Measurements from ENCODE around the gene CCDC150.
A peak's percentile ranks its signal among the peaks of the same experiment; 100 is the strongest.
"Not testable (repeated sequence)": the region's sequence is repeated elsewhere in the genome, so short reads cannot be mapped to it uniquely, and the experiment has no call there.

The CCDC150 gene

DNA sequence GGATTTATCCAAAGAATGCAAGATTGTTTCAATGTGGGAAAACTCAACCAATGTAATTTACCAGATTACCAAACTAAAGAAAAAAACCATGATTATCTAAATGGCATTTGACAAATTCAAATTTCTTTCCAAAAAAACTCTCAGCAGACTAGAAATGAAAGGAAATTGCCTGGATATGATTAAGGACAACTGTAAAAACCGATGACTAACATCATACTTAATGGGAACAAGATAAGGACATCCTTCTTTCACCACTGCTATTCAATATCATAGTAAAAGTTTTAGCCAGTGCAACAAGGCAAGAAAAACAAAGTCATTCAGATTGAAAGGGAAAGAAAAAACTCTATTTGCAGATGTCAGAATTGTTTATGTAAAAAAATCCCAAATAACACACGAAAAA, 4.4 kb upstream of the CCDC150 start:
- DNase-seq (ENCODE audit: low read depth, low spot score) = no peak

DNA sequence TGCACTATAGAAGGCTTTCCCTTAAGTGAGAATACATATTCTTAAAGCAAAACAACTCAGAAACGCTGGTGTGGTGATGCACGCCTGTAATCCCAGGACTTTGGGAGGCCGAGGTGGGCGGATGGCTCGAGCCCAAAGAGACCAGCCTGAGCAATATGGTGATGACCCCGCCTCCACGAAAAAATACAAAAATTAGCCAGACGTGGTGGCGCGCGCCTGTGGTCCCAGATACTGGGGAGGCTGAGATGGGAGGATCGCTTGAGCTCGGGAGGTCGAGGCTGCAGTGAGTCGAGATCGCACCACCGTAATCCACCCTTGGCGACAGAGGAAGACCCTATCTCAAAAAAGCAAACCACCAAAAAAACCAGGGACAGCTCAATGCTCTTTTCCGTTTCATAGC, 750 bp upstream of the CCDC150 start:
- no peak for DNase-seq (ENCODE audit: low read depth, low spot score)

DNA sequence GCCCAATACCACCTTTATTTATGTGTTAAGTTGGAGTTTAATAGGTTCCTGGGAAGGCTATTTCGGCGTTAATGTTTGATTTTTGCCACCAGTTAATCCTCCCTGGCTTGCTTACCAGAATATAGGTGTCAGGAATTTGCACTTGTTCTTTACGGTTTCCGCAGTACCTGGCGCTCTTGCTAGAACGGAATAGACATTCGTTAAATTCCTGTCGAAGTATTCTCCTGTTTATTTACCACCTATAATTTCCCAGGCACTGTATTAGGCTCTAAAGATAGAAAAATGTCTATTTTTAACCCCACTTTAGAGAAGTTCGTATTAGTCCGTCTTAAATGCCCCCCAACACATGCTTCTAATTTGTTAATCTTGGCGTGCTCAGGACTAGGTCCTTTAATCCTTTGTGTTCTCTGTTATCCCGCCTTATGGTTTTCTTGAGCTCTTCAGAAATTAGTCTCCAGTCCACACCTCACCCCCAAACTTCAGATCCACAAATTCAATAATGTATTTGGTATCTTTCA, 575 bp downstream of the CCDC150 start:
- DNase-seq (ENCODE audit: low read depth, low spot score) = no peak

DNA sequence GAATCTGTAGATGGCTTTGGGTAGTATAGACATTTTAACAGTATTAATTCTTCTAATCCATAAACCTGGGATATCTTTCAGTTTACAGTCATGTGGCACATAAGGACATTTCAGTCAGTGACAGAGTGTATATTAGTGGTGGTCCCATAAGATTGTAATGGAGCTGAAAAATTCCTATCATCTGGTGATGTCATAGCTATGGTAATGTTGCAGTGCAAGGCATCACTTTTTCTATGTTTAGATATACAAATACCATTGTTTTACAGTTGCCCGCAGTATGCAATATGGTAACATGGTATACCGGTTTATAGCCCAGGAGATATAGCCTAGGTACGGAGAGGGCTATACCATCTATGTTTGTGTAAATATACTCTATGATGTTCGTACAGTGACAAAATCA, 9.7 kb downstream of the CCDC150 start:
- DNase-seq (ENCODE audit: low read depth, low spot score) = no peak

DNA sequence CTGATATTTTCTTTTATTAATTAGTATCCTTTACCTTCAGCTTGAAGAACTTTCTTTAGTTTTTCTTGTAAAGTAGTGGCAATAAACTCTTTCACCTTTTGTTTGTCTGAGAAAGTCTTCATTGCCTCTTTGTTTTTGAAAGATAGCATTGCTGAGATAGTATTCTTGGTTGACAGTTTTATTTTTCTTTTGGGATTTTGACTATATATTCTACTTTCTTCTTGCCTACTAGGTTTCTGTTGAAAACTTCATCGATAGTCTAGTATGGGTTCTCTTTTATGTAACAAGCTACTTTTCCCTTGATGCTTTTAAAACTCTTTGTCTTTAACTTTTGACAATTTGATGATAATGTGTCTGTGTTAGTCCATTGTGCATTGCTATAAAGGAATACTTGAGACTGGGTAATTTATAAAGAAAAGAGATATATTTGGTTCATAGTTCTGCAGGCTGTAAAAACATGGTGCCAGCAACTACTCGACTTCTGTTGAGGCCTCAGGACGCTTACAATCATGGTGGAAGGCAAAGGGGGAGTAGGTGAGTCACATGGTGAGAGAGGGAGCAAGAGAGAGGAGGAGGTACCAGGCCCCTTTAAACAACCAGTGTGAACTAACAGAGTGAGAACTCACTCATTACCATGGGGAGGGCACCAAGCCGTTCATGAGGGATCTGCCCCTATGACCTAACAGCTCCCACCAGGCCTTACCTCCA, 12.0 kb downstream of the CCDC150 start:
- DNase-seq (ENCODE audit: low read depth, low spot score) = no peak

DNA sequence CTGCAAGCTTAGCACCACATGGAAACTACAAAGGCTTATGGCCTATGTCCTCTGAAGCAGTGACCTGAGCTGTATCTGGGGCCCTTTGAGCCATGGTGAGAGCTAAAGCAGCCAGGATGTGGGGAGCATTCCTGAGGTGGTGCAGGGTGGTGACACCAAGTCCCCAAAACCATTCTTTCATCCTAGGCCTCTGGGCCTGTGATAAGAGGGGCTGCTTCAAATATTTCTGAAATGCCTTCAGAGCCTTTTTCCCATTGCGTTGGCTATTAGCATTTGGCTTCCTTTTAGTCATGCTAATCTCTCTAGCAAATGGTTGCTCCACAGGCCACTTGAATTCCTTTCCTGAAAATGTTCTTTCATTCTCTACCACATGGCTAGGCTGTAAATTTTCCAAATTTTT, 13.4 kb downstream of the CCDC150 start:
- peak; percentile 35 for DNase-seq (ENCODE audit: low read depth, low spot score)

DNA sequence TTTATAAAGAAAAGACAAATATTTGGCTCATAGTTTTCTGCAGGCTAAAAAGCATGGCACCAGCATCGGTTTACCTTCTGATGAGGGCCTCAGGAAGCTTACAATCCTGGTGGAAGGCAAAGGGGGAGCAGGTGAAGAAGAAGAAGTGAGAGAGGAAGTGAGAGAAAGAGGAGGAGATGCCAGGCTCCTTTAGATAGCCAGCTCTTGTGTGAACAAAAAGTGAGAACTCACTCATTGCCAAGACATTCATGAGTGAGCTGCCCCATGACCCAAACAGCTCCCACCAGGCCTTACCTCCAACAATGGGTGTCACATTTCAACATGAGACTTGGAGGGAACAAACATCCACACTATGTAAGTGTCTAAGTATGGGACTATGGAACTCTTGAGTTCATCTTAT, 14.3 kb downstream of the CCDC150 start:
- DNase-seq (ENCODE audit: low read depth, low spot score) = no peak

DNA sequence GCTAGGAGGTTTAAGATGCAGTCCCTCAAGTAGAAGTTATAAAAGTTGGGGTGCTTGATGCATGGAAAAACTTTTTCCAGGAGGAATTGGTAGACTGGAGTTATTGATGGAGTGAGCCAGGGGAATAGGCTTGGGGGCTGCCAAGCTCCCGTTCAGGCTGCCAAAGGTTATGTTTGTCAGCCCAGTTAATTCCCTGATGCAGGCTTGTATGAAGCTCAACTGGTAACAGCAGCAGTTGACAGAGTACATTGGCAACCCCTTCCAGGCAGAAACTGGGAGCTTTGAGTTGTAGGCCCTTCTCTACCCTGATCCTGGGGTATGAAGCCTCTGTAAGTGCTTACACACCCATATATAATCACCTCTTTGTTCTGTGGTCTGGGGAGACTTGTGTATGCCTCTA, 16.2 kb downstream of the CCDC150 start:
- DNase-seq (ENCODE audit: low read depth, low spot score) = no peak

DNA sequence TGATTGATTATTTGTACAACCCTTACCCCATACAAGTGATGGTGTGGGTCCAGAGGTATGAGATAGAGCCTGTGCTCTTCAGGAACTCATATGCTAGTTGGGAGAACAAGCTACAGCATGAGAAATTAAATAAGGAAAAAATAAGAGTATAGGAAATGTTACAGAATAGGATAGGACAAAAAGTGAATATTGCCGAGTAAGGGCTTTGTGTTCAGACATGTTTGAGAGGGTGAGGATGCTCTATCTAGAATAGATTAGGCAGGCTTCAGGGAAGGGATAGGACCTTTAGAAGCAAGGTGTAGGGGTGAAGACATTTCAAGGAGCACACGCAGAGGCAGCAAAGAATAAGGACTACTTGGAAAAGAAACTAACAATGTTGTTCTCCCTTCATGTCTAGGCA, 17.8 kb downstream of the CCDC150 start:
- no peak for DNase-seq (ENCODE audit: low read depth, low spot score)

DNA sequence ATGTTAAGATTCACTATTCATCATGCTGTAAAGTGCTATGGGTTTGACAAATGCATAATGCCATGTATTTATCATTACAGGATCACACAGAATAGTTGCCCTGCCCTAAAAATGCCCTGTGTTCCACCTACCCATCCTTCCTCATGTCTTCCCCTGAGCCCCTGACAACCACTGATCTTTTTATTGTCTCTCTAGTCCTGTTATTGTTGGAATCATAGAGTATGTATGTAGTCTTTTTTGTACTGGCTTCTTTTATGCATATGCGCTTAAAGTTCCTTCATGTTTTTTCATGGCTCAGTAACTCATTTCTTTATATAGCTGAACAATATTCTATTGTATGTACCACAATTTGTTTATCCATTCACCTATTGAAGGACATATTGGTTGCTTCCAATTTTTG, 20.3 kb downstream of the CCDC150 start:
- DNase-seq (ENCODE audit: low read depth, low spot score) = no peak

DNA sequence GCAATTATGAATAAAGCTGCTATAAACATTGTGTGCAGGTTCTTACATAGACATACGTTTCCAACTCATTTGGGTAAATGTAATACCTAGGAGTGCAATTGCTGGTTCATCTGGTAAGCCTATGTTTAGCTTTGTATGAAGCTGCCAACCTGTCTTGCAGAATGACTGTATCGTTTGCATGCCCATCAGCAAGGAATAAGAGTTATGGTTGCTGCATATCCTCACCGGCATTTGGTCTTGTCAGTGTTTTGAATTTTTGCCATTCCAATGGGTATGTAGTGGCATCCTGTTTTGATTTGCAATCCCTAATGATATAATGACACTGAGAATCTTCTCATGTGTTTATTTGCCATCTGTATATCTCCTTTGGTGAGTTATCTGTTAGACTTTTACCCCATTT, 20.7 kb downstream of the CCDC150 start:
- DNase-seq (ENCODE audit: low read depth, low spot score) = no peak

DNA sequence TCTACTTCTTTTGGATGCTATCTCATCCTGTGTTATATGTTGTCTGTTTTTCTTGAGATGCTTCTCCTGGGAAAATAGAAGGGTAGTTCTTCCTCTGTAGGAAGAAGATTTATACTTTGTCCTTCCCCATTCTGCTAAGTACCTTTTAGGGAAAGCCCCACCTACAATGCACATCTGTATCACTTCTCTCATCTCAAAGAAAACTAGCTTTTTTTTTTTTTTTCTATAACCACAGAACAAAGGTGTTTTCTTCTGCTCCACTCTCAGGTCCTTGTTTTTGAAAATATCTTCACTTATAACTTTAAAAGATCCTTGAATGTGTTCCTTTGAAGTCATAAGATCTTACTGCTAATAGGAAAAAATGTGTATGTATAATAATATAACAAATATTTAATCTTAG, 30.8 kb downstream of the CCDC150 start:
- no peak for DNase-seq (ENCODE audit: low read depth, low spot score)

DNA sequence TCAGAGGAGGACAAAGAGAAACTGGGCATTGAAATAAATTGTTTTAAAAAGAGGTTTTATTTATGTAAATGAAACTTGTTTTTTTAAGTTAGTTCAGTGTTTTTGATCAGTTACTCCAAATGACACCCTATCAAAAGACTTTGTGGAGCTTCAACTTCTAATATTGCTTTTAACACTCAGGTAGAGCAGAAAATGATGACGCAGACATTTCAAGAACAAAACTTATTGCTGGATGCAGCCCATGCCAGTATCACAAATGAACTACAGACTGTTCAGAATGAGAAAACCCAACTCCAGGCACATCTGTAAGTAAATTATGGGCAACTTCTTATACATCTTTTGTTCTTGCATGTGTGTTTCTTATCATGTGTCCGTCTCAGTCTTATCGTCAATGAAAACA, 36.4 kb downstream of the CCDC150 start:
- no peak for DNase-seq (ENCODE audit: low read depth, low spot score)

DNA sequence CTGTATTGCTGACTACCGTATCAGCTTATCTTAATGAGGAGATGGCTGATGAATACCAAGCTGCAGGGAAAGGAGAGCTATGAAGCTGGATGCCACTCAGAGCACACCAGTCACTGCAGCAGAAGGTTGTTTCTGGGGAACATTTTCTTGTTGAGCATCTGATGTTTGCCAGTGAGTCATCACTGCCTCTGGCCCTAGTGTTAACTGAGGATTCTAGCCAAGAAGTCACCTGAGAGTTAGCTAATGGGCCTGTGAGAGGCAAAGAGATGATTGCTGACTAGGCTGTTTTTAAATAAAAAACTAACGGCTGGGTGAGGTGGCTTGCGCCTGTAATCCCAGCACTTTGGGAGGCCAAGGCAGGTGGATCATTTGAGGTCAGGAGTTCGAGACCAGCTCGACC, 37.9 kb downstream of the CCDC150 start:
- DNase-seq (ENCODE audit: low read depth, low spot score) = no peak

DNA sequence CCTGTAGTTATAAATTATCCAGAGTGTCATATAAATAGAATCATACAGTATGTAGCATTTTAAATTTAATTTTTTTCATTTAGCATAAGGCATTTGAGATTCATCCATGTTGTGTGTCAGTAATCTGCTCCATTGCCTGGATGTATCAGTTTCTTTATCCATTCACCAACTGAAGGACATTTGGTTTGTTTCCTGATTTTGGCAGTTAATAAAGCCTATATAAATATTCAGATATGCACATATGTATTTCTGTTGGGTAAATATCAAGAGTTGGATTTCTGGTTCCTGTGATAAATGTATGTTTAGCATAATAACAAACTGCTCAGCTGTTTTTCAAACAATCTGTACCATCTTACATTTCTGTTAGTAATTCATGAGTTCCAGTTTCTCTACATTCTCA, 39.9 kb downstream of the CCDC150 start:
- no peak for DNase-seq (ENCODE audit: low read depth, low spot score)

DNA sequence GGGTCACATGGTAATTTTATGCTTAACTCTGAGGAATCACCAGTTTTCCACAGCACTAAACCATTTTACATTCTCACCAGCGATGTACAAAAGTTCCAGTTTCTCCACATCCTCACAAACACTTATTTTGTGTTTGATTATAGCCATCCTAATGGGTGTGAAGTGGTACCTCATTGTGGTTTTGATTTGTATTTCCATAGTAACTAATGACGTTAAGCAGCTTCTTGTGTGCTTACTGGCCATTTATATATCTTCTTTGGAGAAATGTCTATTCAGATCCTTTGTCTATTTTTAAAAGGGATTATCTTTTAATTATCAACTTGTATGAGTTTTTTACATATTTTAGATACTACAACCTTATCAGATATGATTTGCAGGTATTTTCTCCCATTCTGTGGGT, 42.0 kb downstream of the CCDC150 start:
- DNase-seq (ENCODE audit: low read depth, low spot score) = no peak

DNA sequence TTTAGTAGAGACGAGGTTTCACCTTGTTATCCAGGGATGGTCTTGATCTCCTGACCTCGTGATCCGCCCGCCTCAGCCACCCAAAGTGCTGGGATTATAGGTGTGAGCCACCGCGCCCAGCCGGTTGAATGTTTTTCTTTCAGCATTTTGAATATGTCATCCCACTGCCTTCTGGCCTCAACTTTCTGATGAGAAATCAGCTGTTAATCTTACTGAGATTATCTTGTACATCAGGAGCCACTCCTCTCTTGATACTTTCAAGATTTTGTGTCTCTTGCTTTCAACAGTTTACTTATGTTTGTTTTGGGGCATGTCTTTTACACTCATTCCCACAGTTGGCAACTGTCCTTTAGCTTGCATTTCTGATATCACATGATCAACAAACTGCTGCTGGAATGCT, 46.3 kb downstream of the CCDC150 start:
- no peak for DNase-seq (ENCODE audit: low read depth, low spot score)

DNA sequence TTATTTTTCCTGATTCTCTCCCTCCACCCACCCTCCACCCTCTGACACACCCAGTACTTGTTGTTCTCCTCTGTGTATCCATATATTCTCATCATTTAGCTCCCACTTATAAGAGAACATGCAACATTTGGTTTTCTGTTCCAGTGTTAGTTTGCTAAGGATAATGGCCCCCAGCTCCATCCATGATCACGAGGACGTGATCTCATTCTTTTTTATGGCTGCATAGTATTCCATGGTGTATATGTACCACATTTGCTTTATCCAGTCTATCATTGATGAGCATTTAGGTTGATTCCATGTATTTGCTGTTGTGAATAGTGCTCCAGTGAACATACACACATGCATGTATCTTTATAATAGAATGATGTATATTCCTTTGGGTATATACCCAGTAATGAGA, 47.2 kb downstream of the CCDC150 start:
- not testable (repeated sequence) for DNase-seq (ENCODE audit: low read depth, low spot score)

DNA sequence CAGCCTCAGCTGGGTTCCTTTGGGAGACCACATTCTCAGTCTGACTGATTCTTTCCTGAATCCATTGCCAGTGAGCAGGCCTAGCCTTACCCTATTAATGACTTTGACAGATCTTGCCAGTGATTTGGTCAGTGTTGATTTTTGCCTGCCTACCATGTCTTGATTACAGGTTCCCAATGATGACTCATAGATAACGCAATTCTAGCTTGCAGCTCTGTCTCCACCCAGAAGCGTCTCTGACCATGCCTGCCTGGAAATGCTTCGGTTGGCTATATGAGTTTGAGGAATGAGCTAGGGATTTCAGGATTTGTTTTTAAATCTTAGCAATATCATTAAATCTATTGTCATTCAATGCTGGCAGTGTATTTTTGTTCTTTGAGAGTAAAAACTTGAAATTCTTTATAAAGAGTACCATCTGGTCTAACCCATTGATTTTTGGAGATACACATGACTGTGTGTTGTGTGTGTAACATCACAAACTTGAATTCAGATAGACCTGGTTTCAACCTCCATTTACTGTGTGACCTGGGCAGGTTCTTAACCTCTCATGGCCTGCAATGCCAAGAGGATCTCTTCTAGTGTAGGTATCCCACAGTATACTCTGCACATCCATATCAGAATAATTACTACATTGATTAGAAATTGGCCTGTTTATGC, 57.0 kb downstream of the CCDC150 start:
- no peak for DNase-seq (ENCODE audit: low read depth, low spot score)

DNA sequence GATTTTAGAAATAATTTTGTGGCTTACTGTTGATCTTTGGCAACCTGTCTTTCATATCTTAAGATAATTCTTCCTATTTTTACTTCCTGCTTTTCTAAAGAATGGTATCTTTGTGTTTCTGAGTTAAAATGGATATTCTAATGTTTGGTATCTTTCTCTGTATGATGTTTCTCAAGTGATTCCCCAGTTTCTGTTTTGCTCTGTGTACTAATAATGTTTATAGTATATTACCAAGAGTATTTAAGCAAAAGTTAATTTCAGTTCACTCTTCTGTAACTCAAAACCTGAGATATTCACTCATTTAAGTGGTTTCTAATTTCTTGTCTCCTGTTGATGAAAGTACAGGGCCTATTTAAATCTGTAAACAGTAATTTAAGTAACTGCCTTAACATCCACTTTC, 58.3 kb downstream of the CCDC150 start:
- no peak for DNase-seq (ENCODE audit: low read depth, low spot score)

DNA sequence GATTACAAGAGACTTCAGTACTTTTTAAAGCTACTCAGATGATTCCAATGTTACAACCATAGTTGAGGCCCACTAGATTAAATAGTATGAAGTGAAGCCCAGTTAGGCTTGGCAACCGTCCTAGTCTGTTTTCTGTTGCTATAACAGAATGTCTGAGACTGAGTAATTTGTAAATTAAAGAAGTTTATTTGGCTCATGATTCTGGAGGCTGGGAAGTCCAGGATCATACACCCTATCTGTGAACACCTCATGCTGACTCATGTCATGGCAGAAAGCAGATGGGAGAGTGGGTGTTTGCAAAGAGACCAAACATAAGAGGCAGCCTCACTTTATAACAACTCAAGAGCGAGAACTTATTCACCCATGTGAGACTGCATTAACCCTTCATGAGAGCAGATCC, 63.1 kb downstream of the CCDC150 start:
- no peak for DNase-seq (ENCODE audit: low read depth, low spot score)

DNA sequence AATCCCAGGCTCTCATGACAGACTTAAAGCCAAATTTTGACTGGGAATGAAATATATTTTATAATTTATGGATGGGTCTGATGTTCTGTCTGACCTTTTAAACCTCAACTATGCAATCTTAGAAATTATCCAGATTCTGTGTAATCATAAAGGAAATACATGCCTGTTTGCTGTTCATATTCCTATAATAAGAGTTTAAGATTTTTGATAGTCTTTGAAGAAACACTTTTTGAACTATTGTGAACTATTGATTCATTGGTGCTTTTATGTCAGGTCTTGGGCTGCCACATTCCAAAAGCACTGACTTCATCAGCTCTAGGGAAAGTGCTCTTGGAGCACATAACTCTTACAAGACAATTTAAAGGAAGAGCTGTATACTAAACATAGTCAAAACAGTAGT, 64.2 kb downstream of the CCDC150 start:
- no peak for DNase-seq (ENCODE audit: low read depth, low spot score)

DNA sequence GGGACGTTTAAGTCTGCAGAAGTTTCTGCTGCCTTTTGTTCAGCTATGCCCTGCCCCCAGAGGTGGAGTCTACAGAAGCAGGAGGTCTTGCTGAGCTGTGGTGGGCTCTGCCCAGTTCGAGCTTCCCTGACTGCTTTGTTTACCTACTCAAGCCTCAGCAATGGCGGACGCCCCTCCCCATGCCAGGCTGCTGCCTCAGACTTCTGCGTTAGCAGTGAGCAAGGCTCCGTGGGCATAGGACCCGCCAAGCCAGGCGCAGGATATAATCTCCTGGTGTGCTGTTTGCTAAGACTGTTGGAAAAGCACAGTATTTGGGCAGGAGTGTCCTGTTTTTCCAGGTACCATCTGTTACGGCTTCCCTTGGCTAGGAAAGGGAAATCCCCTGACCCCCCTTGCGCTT, 70.5 kb downstream of the CCDC150 start:
- not testable (repeated sequence) for DNase-seq (ENCODE audit: low read depth, low spot score)

DNA sequence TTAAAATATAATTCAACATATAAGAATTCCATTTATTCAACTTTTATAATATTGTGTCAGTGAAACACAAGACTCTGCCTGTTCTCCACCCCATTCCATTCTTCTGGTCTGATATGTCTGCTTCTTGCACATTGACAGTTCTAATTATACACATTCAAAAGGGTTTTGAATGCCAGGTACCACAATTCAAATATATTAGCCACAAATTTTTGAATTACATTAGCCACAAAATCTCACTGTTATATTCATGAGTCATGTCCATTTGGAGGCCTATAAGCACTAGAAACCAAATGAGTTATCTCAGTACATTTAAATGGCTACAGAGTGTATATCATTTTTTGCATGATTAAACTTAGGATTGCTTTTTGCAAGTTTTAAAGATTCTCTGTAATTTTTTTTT, 72.1 kb downstream of the CCDC150 start:
- no peak for DNase-seq (ENCODE audit: low read depth, low spot score)

Data from iPS DF 19.7 (cell line).